Ascending aorta (tissue), 2 donors: ENCODE results near the gene USF2. TPM values are rescaled to one million over a fixed set of nuclear protein-coding genes. Genes with fewer than 3 reads are reported as not detected.

Experiments
- DNase-seq, 2 donors: peaks; one replicate each; pipeline ENCODE4 v3.0.0-alpha.2; 2019; ENCODE audit warnings: low spot score in 2 of 2
- H3K27ac ChIP-seq, 2 donors: fragments of 200-600 bp; sonication (generic); one replicate each; pipeline ENCODE4 v1.5.1; 2016 to 2017; ENCODE audit warnings: mild to moderate bottlenecking in 1 of 2
- H3K27me3 ChIP-seq: fragments of 200-600 bp; sonication (generic); one replicate; pipeline ENCODE4 v1.5.1; 2017
- H3K36me3 ChIP-seq, 2 donors: fragments of 200-600 bp; sonication (generic); one replicate each; pipeline ENCODE4 v1.5.1; 2016
- H3K4me1 ChIP-seq, 2 donors: fragments of 200-600 bp; sonication (generic); one replicate each; pipeline ENCODE4 v1.5.1; 2016 to 2017; ENCODE audit warnings: mild to moderate bottlenecking in 1 of 2
- H3K4me3 ChIP-seq, 2 donors: fragments of 200-600 bp; sonication (generic); one replicate each; pipeline ENCODE4 v1.5.1; 2016 to 2017; ENCODE audit warnings: mild to moderate bottlenecking in 1 of 2
- H3K9me3 ChIP-seq, 2 donors: fragments of 200-600 bp; sonication (generic); one replicate each; pipeline ENCODE4 v1.5.1; 2016
- intact Hi-C: fragments of 100-400 bp; cut with DNase I; formaldehyde crosslinking; loops from one replicate; pipeline ENCODE4 v1.15.1; 2023
- total RNA-seq: library from RNA; depleted of rRNA; stranded (reverse); fragments of >200 nt; gene quantifications from one replicate; pipeline ENCODE4 v1.1.0, GENCODE V29; 2016
- TF ChIP-seq, protein P1 (sequence below), 3 experiments: fragments of 200-600 bp in 2 of 3; fragments of 450-650 bp in 1 of 3; sonication (generic) in 2 of 3; IDR thresholded peaks; one replicate each; pipeline ENCODE4 v1.5.1; 2016 to 2019; ENCODE audit warnings: antibody characterized with exemption in 3 of 3, mild to moderate bottlenecking in 1 of 3, moderate library complexity in 1 of 3

Gene USF2
- total RNA-seq, 1 donor from 2014 or later: 116 TPM

DNA sequence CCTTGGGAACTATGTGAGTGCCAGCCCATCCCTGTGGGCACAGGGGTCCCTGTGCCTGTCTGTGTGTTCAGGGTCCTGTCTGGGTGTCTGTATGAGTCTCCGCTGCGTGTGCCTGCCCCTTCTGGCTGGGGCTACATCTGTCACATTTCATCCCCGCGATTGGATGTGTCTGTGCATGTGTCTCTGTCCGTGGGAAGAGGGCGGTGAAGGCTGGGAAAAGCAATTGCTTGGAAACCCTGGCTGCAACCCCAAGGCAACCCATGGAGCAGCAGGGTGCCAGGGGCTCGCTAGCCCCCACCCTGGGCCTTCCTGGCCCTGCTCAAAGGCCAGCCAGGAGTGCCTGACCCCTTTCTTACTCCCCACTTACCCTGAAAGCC is 24.6 kb downstream of the USF2 start:
- intact Hi-C loops: no loop called here
- H3K27me3 ChIP-seq: no peaks in the 10 kb centered on the region
- H3K27ac ChIP-seq: no peak overlapping the region
- H3K4me1 ChIP-seq: no peaks in the 10 kb centered on the region
- H3K9me3 ChIP-seq: no peaks in the 10 kb centered on the region
- no peaks in the 10 kb centered on the region for H3K36me3 ChIP-seq
- TF ChIP-seq, protein P1, sequence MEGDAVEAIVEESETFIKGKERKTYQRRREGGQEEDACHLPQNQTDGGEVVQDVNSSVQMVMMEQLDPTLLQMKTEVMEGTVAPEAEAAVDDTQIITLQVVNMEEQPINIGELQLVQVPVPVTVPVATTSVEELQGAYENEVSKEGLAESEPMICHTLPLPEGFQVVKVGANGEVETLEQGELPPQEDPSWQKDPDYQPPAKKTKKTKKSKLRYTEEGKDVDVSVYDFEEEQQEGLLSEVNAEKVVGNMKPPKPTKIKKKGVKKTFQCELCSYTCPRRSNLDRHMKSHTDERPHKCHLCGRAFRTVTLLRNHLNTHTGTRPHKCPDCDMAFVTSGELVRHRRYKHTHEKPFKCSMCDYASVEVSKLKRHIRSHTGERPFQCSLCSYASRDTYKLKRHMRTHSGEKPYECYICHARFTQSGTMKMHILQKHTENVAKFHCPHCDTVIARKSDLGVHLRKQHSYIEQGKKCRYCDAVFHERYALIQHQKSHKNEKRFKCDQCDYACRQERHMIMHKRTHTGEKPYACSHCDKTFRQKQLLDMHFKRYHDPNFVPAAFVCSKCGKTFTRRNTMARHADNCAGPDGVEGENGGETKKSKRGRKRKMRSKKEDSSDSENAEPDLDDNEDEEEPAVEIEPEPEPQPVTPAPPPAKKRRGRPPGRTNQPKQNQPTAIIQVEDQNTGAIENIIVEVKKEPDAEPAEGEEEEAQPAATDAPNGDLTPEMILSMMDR (IDR thresholded peaks at IDR 0.05): no peak
- H3K4me3 ChIP-seq: no peak overlapping the region
- no peak for DNase-seq

DNA sequence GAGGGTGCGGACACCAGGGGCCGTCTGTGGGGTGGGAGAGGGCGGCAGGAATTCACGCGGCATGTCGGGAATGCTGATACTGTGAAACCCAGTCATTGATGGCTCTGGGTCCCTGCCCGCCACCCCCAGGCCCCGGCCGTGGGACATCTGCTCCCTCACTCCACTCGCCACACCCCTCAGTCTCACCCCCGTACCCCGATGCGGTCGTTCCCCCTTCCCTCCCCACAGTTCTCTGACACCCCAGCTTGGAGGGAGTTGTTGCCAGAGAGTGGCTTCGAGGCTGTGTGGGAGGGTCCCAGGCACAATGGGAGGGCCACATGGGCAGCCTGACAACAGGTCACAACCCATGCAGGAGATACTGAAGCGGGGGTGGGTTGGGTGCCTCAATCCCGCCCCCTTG is 25.0 kb downstream of the USF2 start:
- Histone ChIP-seq H3K36me3 (no peaks in the 10 kb centered on the region), H3K27ac (no peak overlapping the region), H3K27me3 (no peaks in the 10 kb centered on the region), H3K4me3 (no peak overlapping the region), H3K4me1 (no peaks in the 10 kb centered on the region), H3K9me3 (no peaks in the 10 kb centered on the region)
- TF ChIP-seq, protein P1 (IDR thresholded peaks at IDR 0.05): no peak
- intact Hi-C loops: no loop called here
- DNase-seq: no peak

DNA sequence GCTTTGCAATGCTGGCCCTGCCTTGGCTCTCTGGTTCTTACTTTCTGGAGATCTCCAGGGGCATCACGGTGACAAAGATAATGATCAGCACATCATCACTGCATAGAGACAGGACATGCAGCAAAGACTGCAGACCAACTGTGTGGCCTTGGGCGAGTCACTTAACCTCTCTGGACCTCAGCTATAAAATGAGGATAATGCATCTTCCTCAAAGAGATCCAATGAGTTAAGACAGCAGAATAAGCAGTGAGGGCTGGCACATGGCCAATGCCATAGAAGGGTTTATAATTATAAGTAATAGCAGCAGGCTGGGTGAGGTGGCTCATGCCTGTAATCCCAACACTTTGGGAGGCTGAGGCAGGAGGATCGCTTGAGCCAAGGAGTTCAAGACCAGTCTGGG is 25.6 kb downstream of the USF2 start:
- no peak for DNase-seq
- Histone ChIP-seq H3K9me3 (no peaks in the 10 kb centered on the region), H3K27ac (no peak overlapping the region), H3K36me3 (no peaks in the 10 kb centered on the region), H3K4me3 (no peak overlapping the region), H3K27me3 (no peaks in the 10 kb centered on the region), H3K4me1 (no peaks in the 10 kb centered on the region)
- intact Hi-C loops: no loop called here
- TF ChIP-seq, protein P1 (IDR thresholded peaks at IDR 0.05): no peak

DNA sequence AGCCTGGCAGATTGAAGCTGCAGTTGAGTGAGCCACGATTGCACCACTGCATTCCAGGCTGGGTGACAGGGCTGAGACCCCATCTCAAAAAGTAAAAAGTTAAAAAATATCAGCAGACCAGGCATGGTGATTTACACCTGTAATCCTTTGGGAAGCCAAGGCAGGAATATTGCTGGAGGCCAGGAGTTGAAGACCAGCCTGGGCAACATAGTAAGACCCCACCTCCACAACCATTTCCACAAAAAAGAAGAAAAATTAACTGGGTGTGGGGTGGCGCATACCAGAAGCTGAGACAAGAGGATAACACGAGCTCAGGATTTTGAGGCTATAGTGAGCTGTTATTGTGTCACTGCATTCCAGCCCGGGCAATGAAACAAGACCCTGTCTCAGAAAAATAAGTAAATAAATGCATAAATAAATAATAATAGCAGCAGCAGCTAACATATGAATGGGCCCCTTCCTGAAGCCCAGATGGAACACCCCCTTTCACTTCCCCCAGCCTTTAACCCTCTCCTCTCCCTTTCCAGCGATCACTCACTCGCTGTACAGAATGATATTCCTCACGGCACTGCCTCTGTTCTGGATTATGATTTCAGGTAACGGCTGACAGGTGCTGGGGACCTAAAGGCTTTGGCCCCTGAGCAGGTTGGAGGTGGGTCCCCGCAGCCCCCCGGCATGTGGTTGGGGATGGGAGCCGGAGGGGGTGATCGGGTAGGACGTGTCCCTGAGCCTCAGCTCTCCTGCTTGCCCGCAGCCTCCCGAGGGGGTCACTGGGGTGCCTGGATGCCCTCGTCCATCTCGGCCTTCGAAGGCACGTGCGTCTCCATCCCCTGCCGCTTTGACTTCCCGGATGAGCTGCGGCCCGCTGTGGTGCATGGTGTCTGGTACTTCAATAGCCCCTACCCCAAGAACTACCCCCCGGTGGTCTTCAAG is 26.4 kb downstream of the USF2 start:
- TF ChIP-seq, protein P1 (IDR thresholded peaks at IDR 0.05): no peak
- Histone ChIP-seq H3K4me3 (no peak overlapping the region), H3K36me3 (no peaks in the 10 kb centered on the region), H3K9me3 (no peaks in the 10 kb centered on the region), H3K27ac (no peak overlapping the region), H3K4me1 (no peaks in the 10 kb centered on the region), H3K27me3 (no peaks in the 10 kb centered on the region)
- intact Hi-C loops: no loop called here
- no peak for DNase-seq

DNA sequence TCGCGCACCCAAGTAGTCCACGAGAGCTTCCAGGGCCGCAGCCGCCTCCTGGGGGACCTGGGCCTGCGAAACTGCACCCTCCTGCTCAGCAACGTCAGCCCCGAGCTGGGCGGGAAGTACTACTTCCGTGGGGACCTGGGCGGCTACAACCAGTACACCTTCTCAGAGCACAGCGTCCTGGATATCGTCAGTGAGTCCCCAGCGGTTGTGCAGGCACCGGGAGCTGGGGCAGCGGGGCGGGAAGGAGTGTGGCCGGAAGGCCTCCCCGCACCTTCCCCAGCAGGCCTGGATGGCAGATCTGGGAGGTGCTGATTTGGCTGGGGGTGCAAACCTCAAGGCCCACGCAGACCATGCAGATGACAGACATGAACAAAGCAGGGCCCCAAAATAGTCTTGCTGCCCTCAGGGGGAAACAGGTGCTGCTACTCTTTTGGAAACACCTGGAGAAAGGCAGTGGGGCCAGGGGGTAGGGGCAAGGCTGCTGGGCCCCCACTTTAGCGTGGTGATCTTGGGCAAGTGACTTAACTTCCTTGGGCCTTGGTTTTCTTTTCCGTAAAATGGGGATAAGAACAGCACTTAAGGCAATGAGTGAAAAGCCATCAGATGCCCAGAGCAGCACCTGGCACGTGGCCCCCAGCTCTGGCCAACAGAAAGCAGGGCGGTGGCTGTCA is 27.2 kb downstream of the USF2 start:
- Histone ChIP-seq H3K27ac (no peak overlapping the region), H3K36me3 (no peaks in the 10 kb centered on the region), H3K4me3 (no peak overlapping the region), H3K4me1 (no peaks in the 10 kb centered on the region), H3K9me3 (no peaks in the 10 kb centered on the region), H3K27me3 (no peaks in the 10 kb centered on the region)
- TF ChIP-seq, protein P1 (IDR thresholded peaks at IDR 0.05): no peak
- DNase-seq: no peak
- intact Hi-C loops: no loop called here
